HEK293T (cell line): Measurements from ENCODE around the gene INHBE.

Experiments used
- ARNT ChIP-seq: fragments of 450-650 bp; IDR thresholded peaks from 2 replicates; pipeline ENCODE4 v1.6.1; 2017; ENCODE audit warnings: mild to moderate bottlenecking
- ELF4 ChIP-seq: fragments of 450-650 bp; IDR thresholded peaks from 2 replicates; pipeline ENCODE4 v1.6.1; 2017; ENCODE audit warnings: antibody characterized with exemption
- FOXA1 ChIP-seq: fragments of 450-650 bp; IDR thresholded peaks from 2 replicates; pipeline ENCODE4 v1.6.1; 2016; ENCODE audit warnings: mild to moderate bottlenecking
- FOXM1 ChIP-seq: fragments of 450-650 bp; IDR thresholded peaks from 2 replicates; pipeline ENCODE4 v1.6.1; 2017; ENCODE audit warnings: mild to moderate bottlenecking, borderline replicate concordance
- SP1 ChIP-seq: fragments of 450-650 bp; IDR thresholded peaks from 2 replicates; pipeline ENCODE4 v1.6.1; 2017
- SUZ12 ChIP-seq: fragments of 450-650 bp; IDR thresholded peaks from 2 replicates; pipeline ENCODE4 v1.6.1; 2016; ENCODE audit warnings: mild to moderate bottlenecking
- ZNF384 ChIP-seq: fragments of 450-650 bp; IDR thresholded peaks from 2 replicates; pipeline ENCODE4 v1.6.1; 2016

GRCh38 chr12:57456145-57456700 lies 1.1 kb downstream of the INHBE start:
- TF ChIP-seq SP1 (no peak), FOXA1 (no peak), FOXM1 (no peak), ELF4 (no peak), ZNF384 (no peak), ARNT (no peak), SUZ12 (no peak)
